ENCODE measurements around the gene TTC1. TPM values are rescaled to one million over a fixed set of nuclear protein-coding genes. Genes with fewer than 3 reads are reported as not detected.
A peak's percentile ranks its signal among the peaks of the same experiment; 100 is the strongest.

TTC1 gene
- total and polyA plus RNA-seq, 4 donors = 52.7 to 63.0 (median 59.1) TPM

DNA sequence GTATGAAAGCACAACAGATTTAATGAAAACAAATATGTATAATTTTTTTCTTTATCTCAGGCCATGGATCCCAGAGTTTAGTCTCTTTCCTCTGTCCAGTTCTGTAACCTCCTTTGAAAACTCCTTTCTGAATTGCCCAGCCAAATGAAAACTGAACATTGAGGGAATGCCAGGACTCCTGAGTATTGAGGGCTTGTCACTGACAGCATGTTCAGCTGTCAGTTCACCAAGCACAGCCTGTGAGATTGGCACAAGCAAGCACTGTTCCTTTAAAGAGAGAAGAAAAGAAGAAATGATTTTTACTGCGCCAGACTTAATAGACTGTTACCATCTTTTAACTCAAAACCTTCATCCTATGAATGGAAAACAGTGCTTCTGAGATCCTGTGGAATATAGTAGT lies 27.3 kb downstream of the TTC1 start:
- Histone ChIP-seq H3K4me3 (ENCODE audit: low read depth, low read length) (no peak overlapping the region), H3K4me1 (ENCODE audit: control insufficient read depth, insufficient read depth, low read length) (peaks cover 3% of the 10 kb centered on the region), H3K9me3 (ENCODE audit: control insufficient read depth, insufficient read depth, low read length) (no peaks in the 10 kb centered on the region), H3K27ac (ENCODE audit: low read depth, low read length) (no peak overlapping the region), H3K36me3 (ENCODE audit: control insufficient read depth, insufficient read depth, low read length) (peaks cover 15% of the 10 kb centered on the region), H3K27me3 (ENCODE audit: control insufficient read depth, insufficient read depth, low read length) (no peaks in the 10 kb centered on the region)
- DNase-seq (ENCODE audit: low read depth in 4 of 6, low spot score in 6 of 6) = peak in 1 of 6 donors; percentile 74
- no CpG with 5 or more reads among the region's 1 CpG for WGBS (ENCODE audit: insufficient coverage)

DNA sequence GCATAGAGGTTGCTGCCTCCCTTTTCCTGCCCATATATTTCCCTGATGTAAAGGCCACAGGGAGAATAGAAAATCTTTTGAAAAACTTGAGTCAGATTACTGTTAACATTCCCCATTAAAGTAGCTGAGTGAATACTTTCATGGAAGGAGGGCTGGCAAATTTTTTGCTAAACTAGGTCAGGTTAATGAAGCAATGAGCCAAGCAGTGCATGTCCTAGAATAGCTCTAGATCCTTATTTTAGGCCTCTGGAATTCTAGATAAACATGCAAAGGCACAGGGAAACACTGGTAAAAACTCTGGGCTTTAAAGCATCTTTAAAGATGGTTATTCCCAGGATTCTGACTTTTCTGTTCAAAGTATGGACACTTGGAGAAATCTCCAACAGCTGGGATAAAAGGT lies 27.9 kb downstream of the TTC1 start:
- Histone ChIP-seq H3K4me3 (ENCODE audit: low read depth, low read length) (no peak overlapping the region), H3K27ac (ENCODE audit: low read depth, low read length) (no peak overlapping the region), H3K27me3 (ENCODE audit: control insufficient read depth, insufficient read depth, low read length) (no peaks in the 10 kb centered on the region), H3K36me3 (ENCODE audit: control insufficient read depth, insufficient read depth, low read length) (peaks cover 20% of the 10 kb centered on the region), H3K9me3 (ENCODE audit: control insufficient read depth, insufficient read depth, low read length) (no peaks in the 10 kb centered on the region), H3K4me1 (ENCODE audit: control insufficient read depth, insufficient read depth, low read length) (peaks cover 3% of the 10 kb centered on the region)
- no peak for DNase-seq (ENCODE audit: low read depth in 4 of 6, low spot score in 6 of 6)

DNA sequence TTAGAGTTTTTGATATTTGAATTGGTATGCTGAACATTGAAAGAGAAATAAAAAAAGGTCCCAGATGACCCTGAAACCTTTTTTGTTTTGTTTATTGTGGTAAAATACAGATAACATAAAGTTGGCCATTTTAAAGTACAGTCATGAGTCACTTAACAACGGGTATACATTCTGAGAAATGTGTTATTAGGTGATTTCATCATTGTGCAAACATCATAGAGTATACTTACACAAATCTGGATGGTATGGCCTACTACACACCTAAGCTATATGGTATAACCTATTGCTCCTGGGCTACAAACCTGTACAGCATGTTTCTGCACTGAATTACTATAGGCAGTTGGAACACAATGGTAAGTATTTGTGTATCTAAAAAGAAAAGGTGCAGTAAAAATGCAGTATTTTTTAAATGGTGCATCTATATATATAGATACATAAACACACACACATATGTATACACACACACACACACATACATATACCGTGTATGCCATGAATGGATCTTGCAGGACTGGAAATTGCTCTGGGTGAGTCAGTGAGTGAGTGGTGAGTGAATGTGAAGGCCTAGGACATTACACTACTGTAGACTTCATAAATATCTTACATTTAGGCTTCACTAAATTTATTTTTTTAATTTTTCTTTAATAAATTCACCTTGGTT lies 31.0 kb downstream of the TTC1 start:
- Histone ChIP-seq H3K4me3 (ENCODE audit: low read depth, low read length) (no peak overlapping the region), H3K36me3 (ENCODE audit: control insufficient read depth, insufficient read depth, low read length) (peaks cover 21% of the 10 kb centered on the region), H3K27ac (ENCODE audit: low read depth, low read length) (no peak overlapping the region), H3K27me3 (ENCODE audit: control insufficient read depth, insufficient read depth, low read length) (no peaks in the 10 kb centered on the region), H3K9me3 (ENCODE audit: control insufficient read depth, insufficient read depth, low read length) (no peaks in the 10 kb centered on the region), H3K4me1 (ENCODE audit: control insufficient read depth, insufficient read depth, low read length) (peaks cover 3% of the 10 kb centered on the region)
- DNase-seq (ENCODE audit: low read depth in 4 of 6, low spot score in 6 of 6) = no peak
- WGBS (ENCODE audit: insufficient coverage) = no CpG with 5 or more reads among the region's 2 CpGs

DNA sequence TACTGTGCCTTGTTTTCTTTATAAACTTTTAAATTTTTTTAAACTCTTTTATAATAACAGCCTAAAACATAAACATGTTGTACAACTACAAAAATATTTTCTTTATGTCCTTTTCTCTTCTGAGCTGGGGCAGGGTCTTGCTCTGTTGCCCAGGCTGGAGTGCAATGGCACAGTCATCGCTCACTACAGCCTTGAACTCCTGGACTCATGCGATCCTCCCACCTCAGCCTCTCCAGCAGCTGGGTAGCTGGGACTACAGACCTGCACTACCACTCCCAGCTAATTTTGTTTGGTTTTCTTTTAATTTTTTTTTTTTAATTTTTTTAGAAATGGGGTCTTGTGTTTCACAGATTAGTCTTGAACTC lies 31.5 kb downstream of the TTC1 start:
- H3K36me3 ChIP-seq (ENCODE audit: control insufficient read depth, insufficient read depth, low read length) = peaks cover 24% of the 10 kb centered on the region

DNA sequence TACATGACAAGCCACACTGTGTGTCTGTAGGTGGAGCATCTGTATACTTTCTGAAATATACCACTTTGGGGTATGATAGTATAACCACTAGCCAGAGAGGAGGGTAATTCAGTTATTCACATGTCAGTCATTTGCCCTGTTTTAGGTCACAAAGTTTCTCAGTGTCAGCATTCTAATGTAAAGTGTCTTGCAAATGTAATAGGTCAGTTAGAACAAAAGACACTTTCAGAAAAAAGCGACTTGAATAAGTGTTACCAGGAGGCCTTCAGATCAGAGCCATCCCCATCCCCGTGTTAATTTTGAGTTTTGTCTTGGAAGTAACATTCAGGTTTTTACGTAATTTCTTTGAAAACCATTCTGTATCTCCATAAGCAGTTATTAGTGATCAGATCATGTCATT lies 33.7 kb downstream of the TTC1 start:
- H3K27me3 ChIP-seq (ENCODE audit: control insufficient read depth, insufficient read depth, low read length) = no peaks in the 10 kb centered on the region
- no peak for DNase-seq (ENCODE audit: low read depth in 4 of 6, low spot score in 6 of 6)
- 60% methylated on average over 1 of the region's 3 CpGs for WGBS (ENCODE audit: insufficient coverage)
- H3K4me3 ChIP-seq (ENCODE audit: low read depth, low read length) = no peak overlapping the region
- H3K9me3 ChIP-seq (ENCODE audit: control insufficient read depth, insufficient read depth, low read length) = no peaks in the 10 kb centered on the region
- H3K4me1 ChIP-seq (ENCODE audit: control insufficient read depth, insufficient read depth, low read length) = peaks cover 7% of the 10 kb centered on the region
- peaks cover 24% of the 10 kb centered on the region for H3K36me3 ChIP-seq (ENCODE audit: control insufficient read depth, insufficient read depth, low read length)
- no peak overlapping the region for H3K27ac ChIP-seq (ENCODE audit: low read depth, low read length)

More for the DNA sequence above, 31.5 kb downstream of the TTC1 start:
- Histone ChIP-seq H3K9me3 (ENCODE audit: control insufficient read depth, insufficient read depth, low read length) (no peaks in the 10 kb centered on the region), H3K4me3 (ENCODE audit: low read depth, low read length) (no peak overlapping the region), H3K4me1 (ENCODE audit: control insufficient read depth, insufficient read depth, low read length) (peaks cover 5% of the 10 kb centered on the region), H3K27me3 (ENCODE audit: control insufficient read depth, insufficient read depth, low read length) (no peaks in the 10 kb centered on the region), H3K27ac (ENCODE audit: low read depth, low read length) (no peak overlapping the region)
- 100% methylated on average over 2 of the region's 2 CpGs for WGBS (ENCODE audit: insufficient coverage)
- DNase-seq (ENCODE audit: low read depth in 4 of 6, low spot score in 6 of 6) = no peak

DNA sequence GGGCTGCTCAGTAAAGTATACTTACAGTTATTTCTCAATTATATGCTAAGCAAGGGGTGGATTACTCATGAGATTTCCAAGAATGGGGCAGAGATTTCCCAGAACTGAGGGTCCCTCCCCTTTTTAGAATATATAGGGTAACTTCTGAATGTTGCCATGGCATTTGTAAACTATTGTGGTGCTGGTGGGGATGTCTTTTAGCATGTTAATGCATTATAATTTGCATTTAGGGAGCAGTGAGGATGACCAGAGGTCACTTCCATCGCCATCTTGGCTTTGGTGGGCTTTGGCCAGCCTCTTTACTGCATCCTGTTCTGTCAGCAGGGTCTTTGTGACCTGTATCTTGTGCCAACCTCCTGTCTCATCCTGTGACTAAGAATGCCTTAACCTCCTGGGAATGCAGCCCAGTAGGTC lies 35.5 kb downstream of the TTC1 start:
- H3K27ac ChIP-seq (ENCODE audit: low read depth, low read length) = no peak overlapping the region

DNA sequence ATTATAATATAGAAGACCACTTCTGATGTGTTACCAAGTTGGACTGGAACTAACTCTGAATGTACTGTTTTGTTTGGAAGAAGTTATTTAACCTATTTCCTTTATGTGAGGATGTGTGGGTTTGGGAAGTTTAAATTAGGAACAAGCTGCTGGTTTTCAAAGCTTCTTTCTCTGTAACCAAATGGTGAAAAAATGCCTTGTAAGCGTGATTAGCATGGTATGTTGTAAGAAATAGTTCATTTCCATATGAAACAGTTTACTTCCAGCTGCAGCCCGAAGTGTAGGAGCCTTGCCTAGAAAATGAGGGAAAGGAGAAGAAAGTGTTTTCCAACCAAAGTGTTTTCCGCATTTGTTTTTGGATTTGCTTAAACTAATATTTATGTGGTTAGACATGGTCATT lies 36.0 kb downstream of the TTC1 start:
- Histone ChIP-seq H3K4me3 (ENCODE audit: low read depth, low read length) (no peak overlapping the region), H3K27me3 (ENCODE audit: control insufficient read depth, insufficient read depth, low read length) (no peaks in the 10 kb centered on the region), H3K4me1 (ENCODE audit: control insufficient read depth, insufficient read depth, low read length) (peaks cover 7% of the 10 kb centered on the region), H3K36me3 (ENCODE audit: control insufficient read depth, insufficient read depth, low read length) (peaks cover 30% of the 10 kb centered on the region), H3K27ac (ENCODE audit: low read depth, low read length) (no peak overlapping the region), H3K9me3 (ENCODE audit: control insufficient read depth, insufficient read depth, low read length) (no peaks in the 10 kb centered on the region)
- WGBS (ENCODE audit: insufficient coverage) = no CpG with 5 or more reads among the region's 3 CpGs
- DNase-seq (ENCODE audit: low read depth in 4 of 6, low spot score in 6 of 6) = peak in 3 of 6 donors; percentile 42 to 82 (median 73)

More for the DNA sequence above, 35.5 kb downstream of the TTC1 start:
- DNase-seq (ENCODE audit: low read depth in 4 of 6, low spot score in 6 of 6) = peak in 3 of 6 donors; percentile 46 to 83 (median 71)
- Histone ChIP-seq H3K4me3 (ENCODE audit: low read depth, low read length) (no peak overlapping the region), H3K4me1 (ENCODE audit: control insufficient read depth, insufficient read depth, low read length) (peaks cover 7% of the 10 kb centered on the region), H3K36me3 (ENCODE audit: control insufficient read depth, insufficient read depth, low read length) (peaks cover 25% of the 10 kb centered on the region), H3K27me3 (ENCODE audit: control insufficient read depth, insufficient read depth, low read length) (no peaks in the 10 kb centered on the region), H3K9me3 (ENCODE audit: control insufficient read depth, insufficient read depth, low read length) (no peaks in the 10 kb centered on the region)
- 18% methylated on average over 1 of the region's 1 CpG for WGBS (ENCODE audit: insufficient coverage)

DNA sequence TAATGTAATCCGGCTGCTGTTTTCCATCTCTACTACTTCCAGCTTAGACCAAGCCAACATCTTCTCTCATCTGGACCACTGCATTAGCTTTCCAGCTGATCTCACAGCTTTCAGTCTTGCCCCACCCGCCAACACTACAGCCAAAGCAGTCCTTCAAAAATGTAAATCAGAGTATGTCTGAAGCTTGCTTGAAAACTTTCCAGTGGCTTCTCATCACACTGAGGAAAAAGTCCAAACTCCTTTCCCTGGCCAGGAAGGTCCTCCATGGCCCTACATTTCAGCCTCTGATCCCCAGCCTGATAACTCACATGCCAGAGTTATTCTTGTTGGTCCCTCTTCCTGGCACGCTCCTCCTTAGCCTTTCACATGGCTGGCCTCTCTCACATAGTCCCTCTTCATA lies 38.5 kb downstream of the TTC1 start:
- WGBS (ENCODE audit: insufficient coverage) = 90% methylated on average over 3 of the region's 3 CpGs
- Histone ChIP-seq H3K27me3 (ENCODE audit: control insufficient read depth, insufficient read depth, low read length) (no peaks in the 10 kb centered on the region), H3K4me3 (ENCODE audit: low read depth, low read length) (no peak overlapping the region), H3K4me1 (ENCODE audit: control insufficient read depth, insufficient read depth, low read length) (peaks cover 7% of the 10 kb centered on the region), H3K9me3 (ENCODE audit: control insufficient read depth, insufficient read depth, low read length) (no peaks in the 10 kb centered on the region), H3K27ac (ENCODE audit: low read depth, low read length) (no peak overlapping the region), H3K36me3 (ENCODE audit: control insufficient read depth, insufficient read depth, low read length) (peaks cover 25% of the 10 kb centered on the region)
- DNase-seq (ENCODE audit: low read depth in 4 of 6, low spot score in 6 of 6) = peak in 1 of 6 donors; percentile 38

DNA sequence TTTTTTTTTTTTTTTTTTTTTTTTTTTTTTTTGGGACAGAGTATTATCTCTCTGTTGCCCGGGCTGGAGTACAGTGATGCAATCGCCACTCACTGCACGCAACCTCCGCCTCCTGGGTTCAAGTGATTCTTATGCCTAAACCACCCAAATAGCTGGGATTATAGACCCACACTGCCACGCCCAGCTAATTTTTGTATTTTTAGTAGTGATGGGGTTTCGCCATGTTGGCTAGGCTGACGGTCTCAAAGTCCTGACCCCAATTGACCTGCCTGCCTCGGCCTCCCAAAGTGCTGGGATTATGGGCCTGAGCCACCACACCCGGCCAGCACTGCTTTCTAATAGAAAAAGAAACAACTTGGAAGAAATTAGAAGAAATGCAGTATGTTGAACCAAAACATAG lies 39.2 kb downstream of the TTC1 start:
- H3K9me3 ChIP-seq (ENCODE audit: control insufficient read depth, insufficient read depth, low read length) = no peaks in the 10 kb centered on the region
- H3K4me3 ChIP-seq (ENCODE audit: low read depth, low read length) = no peak overlapping the region
- 100% methylated on average over 6 of the region's 9 CpGs for WGBS (ENCODE audit: insufficient coverage)
- H3K27ac ChIP-seq (ENCODE audit: low read depth, low read length) = no peak overlapping the region
- H3K36me3 ChIP-seq (ENCODE audit: control insufficient read depth, insufficient read depth, low read length) = peaks cover 26% of the 10 kb centered on the region
- peaks cover 7% of the 10 kb centered on the region for H3K4me1 ChIP-seq (ENCODE audit: control insufficient read depth, insufficient read depth, low read length)
- no peaks in the 10 kb centered on the region for H3K27me3 ChIP-seq (ENCODE audit: control insufficient read depth, insufficient read depth, low read length)
- no peak for DNase-seq (ENCODE audit: low read depth in 4 of 6, low spot score in 6 of 6)

DNA sequence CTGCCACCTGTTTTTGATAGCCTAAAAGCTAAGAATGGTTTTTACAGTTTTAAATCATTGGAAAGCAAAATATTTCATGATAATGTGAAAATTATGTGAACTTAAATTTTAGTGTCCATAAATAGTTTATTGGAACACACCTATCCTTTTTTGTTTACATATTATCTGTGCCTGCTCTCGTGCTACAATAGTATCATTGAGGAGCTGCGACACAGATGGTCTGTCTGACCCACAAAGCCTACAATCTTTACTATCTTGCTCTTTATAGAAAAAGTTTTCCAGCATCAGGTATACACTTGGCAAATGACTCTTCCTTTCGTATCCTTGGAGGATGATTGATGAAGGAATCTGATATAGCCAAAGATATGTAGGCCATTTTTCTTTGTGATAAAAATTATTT lies 40.2 kb downstream of the TTC1 start:
- H3K36me3 ChIP-seq (ENCODE audit: control insufficient read depth, insufficient read depth, low read length) = peaks cover 29% of the 10 kb centered on the region
- no CpG with 5 or more reads among the region's 3 CpGs for WGBS (ENCODE audit: insufficient coverage)
- no peak for DNase-seq (ENCODE audit: low read depth in 4 of 6, low spot score in 6 of 6)
- peaks cover 7% of the 10 kb centered on the region for H3K4me1 ChIP-seq (ENCODE audit: control insufficient read depth, insufficient read depth, low read length)
- H3K9me3 ChIP-seq (ENCODE audit: control insufficient read depth, insufficient read depth, low read length) = no peaks in the 10 kb centered on the region
- H3K27ac ChIP-seq (ENCODE audit: low read depth, low read length) = no peak overlapping the region
- H3K4me3 ChIP-seq (ENCODE audit: low read depth, low read length) = no peak overlapping the region
- H3K27me3 ChIP-seq (ENCODE audit: control insufficient read depth, insufficient read depth, low read length) = no peaks in the 10 kb centered on the region
